Small intestine (tissue), 7 donors: ENCODE results near the gene AJUBA. TPM values are rescaled to one million over a fixed set of nuclear protein-coding genes. Genes with fewer than 3 reads are reported as not detected.

Source experiments
- DNase-seq, 2 donors: peaks; one replicate each; pipeline versions ENCODE4 v3.0.0 to v3.0.0-alpha.2; 2013
- FAIRE-seq: peaks from 2 replicates; lab custom pipeline; 2012; peaks lifted over from hg19 to GRCh38; lab: Jason Lieb, UNC
- H3K27ac ChIP-seq, 3 donors: one replicate each; pipeline ENCODE4 v1.5.1; 2013; ENCODE audit warnings: low read length in 2 of 3, mild to moderate bottlenecking in 2 of 3, control low read depth in 1 of 3, inconsistent platforms in 1 of 3, low read depth in 1 of 3, moderate library complexity in 1 of 3
- H3K27me3 ChIP-seq, 3 donors: one replicate each; pipeline ENCODE4 v1.6.1; 2013; ENCODE audit warnings: low read length in 3 of 3, inconsistent platforms in 1 of 3; ENCODE audit not compliant: control insufficient read depth in 3 of 3, insufficient read depth in 3 of 3
- H3K36me3 ChIP-seq, 3 donors: one replicate each; pipeline ENCODE4 v1.6.1; 2013; ENCODE audit warnings: low read length in 3 of 3, inconsistent platforms in 1 of 3, low read depth in 1 of 3, mild to moderate bottlenecking in 1 of 3, moderate library complexity in 1 of 3; ENCODE audit not compliant: control insufficient read depth in 3 of 3, insufficient read depth in 2 of 3
- H3K4me1 ChIP-seq, 3 donors: one replicate each; pipeline ENCODE4 v1.6.1; 2013; ENCODE audit warnings: low read length in 2 of 3, inconsistent platforms in 1 of 3, low read depth in 1 of 3, mild to moderate bottlenecking in 1 of 3, moderate library complexity in 1 of 3; ENCODE audit not compliant: control insufficient read depth in 3 of 3, insufficient read depth in 2 of 3
- H3K4me3 ChIP-seq, 3 donors: one replicate each; pipeline ENCODE4 v1.5.1; 2013; ENCODE audit warnings: low read length in 3 of 3, control low read depth in 1 of 3, inconsistent platforms in 1 of 3, low read depth in 1 of 3, mild to moderate bottlenecking in 1 of 3, moderate library complexity in 1 of 3
- H3K9me3 ChIP-seq, 2 donors: one replicate each; pipeline ENCODE4 v1.6.1; 2013; ENCODE audit warnings: low read depth in 1 of 2, low read length in 1 of 2; ENCODE audit not compliant: control insufficient read depth in 2 of 2, insufficient read depth in 1 of 2
- WGBS, 3 donors: extraction: QIAGEN DNeasy Blood & Tissue Kit; methylation state at CpG; one replicate each; pipeline ENCODE4 v1.1.7; 2013; 5-methylcytosine and 5-hydroxymethylcytosine counted together
- polyA plus RNA-seq, 4 donors: library from polyadenylated mRNA; stranded (reverse) in 3 of 4; unstranded in 1 of 4; fragments of 200-250 nt in 3 of 4; fragments of 120-200 nt in 1 of 4; gene quantifications; one replicate each; pipeline versions ENCODE4 v1.2.1 to v1.2.3, GENCODE V29; 2013
- donor health status: healthy with polysubstance abuse.
- donor health status: control.
- donor health status: control.
- donor health status: Bipolar disorder and iron deficiency.
- donor health status: healthy.

Gene AJUBA
- polyA plus RNA-seq, 4 donors, result 0.45 to 18.9 (median 8.5) TPM

- WGBS, 3 donors, result 0 to 7% (median 5%) methylated on average over 2 of the region's 2 CpGs
- DNase-seq, result no peak
- Histone ChIP-seq H3K36me3 (peaks cover 0 to 17% (median 0%) of the 10 kb centered on the region in 3 donors), H3K4me3 (peak overlapping the region; percentile 29 to 55 (median 32)), H3K27me3 (no peaks in the 10 kb centered on the region), H3K9me3 (no peaks in the 10 kb centered on the region), H3K4me1 (peaks cover 0 to 28% (median 4%) of the 10 kb centered on the region in 3 donors), H3K27ac (peak overlapping the region; percentile 59 to 94 (median 89))
- FAIRE-seq, result no peak
Measured at GRCh38 chr14:22929961-22930364, 52.4 kb downstream of the AJUBA start.

GRCh38 chr14:22929104-22929960 is 53.0 kb downstream of the AJUBA start, which contains the start of gene PRMT5:
PRMT5 (minus strand) TSS chr14:22929376; CDS start chr14:22929361, 15 bp downstream.
- Histone ChIP-seq H3K36me3 (peaks cover 0 to 23% (median 4%) of the 10 kb centered on the region in 3 donors), H3K27ac (peak within 1 kb of the TSS; percentile 59 to 94 (median 91)), H3K27me3 (no peaks in the 10 kb centered on the region), H3K9me3 (no peaks in the 10 kb centered on the region), H3K4me1 (peaks cover 0 to 28% (median 4%) of the 10 kb centered on the region in 3 donors), H3K4me3 (peak within 1 kb of the TSS; percentile 64 to 94 (median 82))
- DNase-seq (peak; percentile 100), FAIRE-seq (no peak)
- WGBS, 3 donors, result 0% methylated on average over 51 of the region's 51 CpGs

- WGBS, 3 donors, result 4 to 8% (median 7%) methylated on average over 12 of the region's 12 CpGs
- Histone ChIP-seq H3K27ac (peak overlapping the region; percentile 59 to 94 (median 91)), H3K9me3 (no peaks in the 10 kb centered on the region), H3K4me1 (peaks cover 0 to 28% (median 4%) of the 10 kb centered on the region in 3 donors), H3K27me3 (no peaks in the 10 kb centered on the region), H3K4me3 (peak overlapping the region; percentile 64 to 94 (median 82)), H3K36me3 (peaks cover 1 to 32% (median 8%) of the 10 kb centered on the region in 3 donors)
- DNase-seq, result peak in 1 of 2 donors; percentile 35
- FAIRE-seq, result no peak
Measured at GRCh38 chr14:22928237-22929103, 53.9 kb downstream of the AJUBA start.

- Histone ChIP-seq H3K27ac (peak overlapping the region in 1 of 3 donors; percentile 39), H3K36me3 (peaks cover 1 to 41% (median 8%) of the 10 kb centered on the region in 3 donors), H3K4me1 (peaks cover 0 to 39% (median 4%) of the 10 kb centered on the region in 3 donors), H3K9me3 (no peaks in the 10 kb centered on the region), H3K27me3 (no peaks in the 10 kb centered on the region), H3K4me3 (no peak overlapping the region)
- FAIRE-seq (no peak), DNase-seq (peak; percentile 56 to 71)
- WGBS, 3 donors, result 52 to 70% (median 54%) methylated on average over 4 of the region's 4 CpGs
Measured at GRCh38 chr14:22926316-22926715, 56.0 kb downstream of the AJUBA start.

GRCh38 chr14:22925513-22925912 is 56.8 kb downstream of the AJUBA start:
- H3K27ac ChIP-seq, result no peak overlapping the region
- DNase-seq (no peak), FAIRE-seq (no peak)
- H3K27me3 ChIP-seq, result no peaks in the 10 kb centered on the region
- H3K9me3 ChIP-seq, result no peaks in the 10 kb centered on the region
- peaks cover 1 to 45% (median 8%) of the 10 kb centered on the region in 3 donors for H3K36me3 ChIP-seq
- H3K4me1 ChIP-seq, result peaks cover 0 to 35% (median 4%) of the 10 kb centered on the region in 3 donors
- 93 to 97% (median 95%) methylated on average over 8 of the region's 8 CpGs for WGBS, 3 donors
- no peak overlapping the region for H3K4me3 ChIP-seq

- WGBS, 3 donors, result 97 to 98% (median 97%) methylated on average over 5 of the region's 5 CpGs
- H3K36me3 ChIP-seq, result peaks cover 1 to 46% (median 8%) of the 10 kb centered on the region in 3 donors
- FAIRE-seq, result no peak
- no peaks in the 10 kb centered on the region for H3K9me3 ChIP-seq
- peaks cover 1 to 36% (median 4%) of the 10 kb centered on the region in 3 donors for H3K4me1 ChIP-seq
- no peak overlapping the region for H3K27ac ChIP-seq
- H3K27me3 ChIP-seq, result no peaks in the 10 kb centered on the region
- DNase-seq, result no peak
- H3K4me3 ChIP-seq, result no peak overlapping the region
Measured at GRCh38 chr14:22923746-22924145, 58.6 kb downstream of the AJUBA start.

- FAIRE-seq (no peak), DNase-seq (no peak)
- no peaks in the 10 kb centered on the region for H3K27me3 ChIP-seq
- H3K9me3 ChIP-seq, result no peaks in the 10 kb centered on the region
- peaks cover 1 to 44% (median 8%) of the 10 kb centered on the region in 3 donors for H3K36me3 ChIP-seq
- H3K27ac ChIP-seq, result peak overlapping the region in 1 of 3 donors; percentile 67
- peaks cover 0 to 29% (median 1%) of the 10 kb centered on the region in 3 donors for H3K4me1 ChIP-seq
- 82 to 87% (median 83%) methylated on average over 2 of the region's 2 CpGs for WGBS, 3 donors
- no peak overlapping the region for H3K4me3 ChIP-seq
Measured at GRCh38 chr14:22922294-22922693, 60.1 kb downstream of the AJUBA start.
